Fibroblast of pulmonary artery (primary cell): Measurements from ENCODE around the gene RSPRY1.
A peak's percentile ranks its signal among the peaks of the same experiment; 100 is the strongest.

Experiments used
- DNase-seq: peaks from one replicate; pipeline ENCODE4 v3.0.0-alpha.2; 2010; ENCODE audit warnings: low read depth
- H3K4me3 ChIP-seq: replicated peaks from 2 replicates; pipeline ENCODE4 v1.5.1; 2011; ENCODE audit warnings: low read depth, mild to moderate bottlenecking, control low read depth, low read length, moderate library complexity
- TF ChIP-seq, protein P1 (sequence below): IDR thresholded peaks from 2 replicates; pipeline ENCODE4 v1.5.1; 2011; ENCODE audit warnings: mild to moderate bottlenecking, control low read depth, low read length, inconsistent platforms; ENCODE audit errors: missing control alignments

RSPRY1 gene

DNA sequence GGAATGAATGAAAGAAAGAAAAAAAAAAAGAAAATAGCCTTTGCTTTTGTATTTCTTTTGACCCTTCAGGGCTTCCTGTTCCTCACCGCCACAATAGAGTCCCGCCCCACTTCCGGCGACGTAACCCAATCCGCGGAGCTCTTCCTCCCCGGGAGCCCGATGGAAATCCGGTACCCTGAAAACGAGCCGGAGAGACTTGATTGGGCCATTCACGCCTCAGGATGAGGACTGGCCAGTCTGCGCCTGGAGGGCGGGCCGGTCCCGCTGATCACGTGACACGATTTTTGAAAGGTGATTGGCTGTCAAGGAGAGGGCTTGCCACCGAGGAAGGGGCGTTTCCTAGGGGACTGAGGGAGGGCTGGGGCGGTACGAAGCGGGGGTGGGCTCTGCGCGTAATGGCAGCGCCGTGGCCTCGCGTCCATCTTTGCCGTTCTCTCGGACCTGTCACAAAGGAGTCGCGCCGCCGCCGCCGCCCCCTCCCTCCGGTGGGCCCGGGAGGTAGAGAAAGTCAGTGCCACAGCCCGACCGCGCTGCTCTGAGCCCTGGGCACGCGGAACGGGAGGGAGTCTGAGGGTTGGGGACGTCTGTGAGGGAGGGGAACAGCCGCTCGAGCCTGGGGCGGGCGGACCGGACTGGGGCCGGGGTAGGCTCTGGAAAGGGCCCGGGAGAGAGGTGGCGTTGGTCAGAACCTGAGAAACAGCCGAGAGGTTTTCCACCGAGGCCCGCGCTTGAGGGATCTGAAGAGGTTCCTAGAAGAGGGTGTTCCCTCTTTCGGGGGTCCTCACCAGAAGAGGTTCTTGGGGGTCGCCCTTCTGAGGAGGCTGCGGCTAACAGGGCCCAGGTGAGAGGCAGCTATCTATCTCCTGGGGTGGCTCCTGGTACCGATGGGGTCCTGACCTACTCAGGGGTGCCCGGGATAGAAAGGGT, at the start of gene RSPRY1, which contains the start of gene PSME3IP1:
Gene RSPRY1 (plus strand): TSS at position 385 of the 927 bp plus-strand sequence. CDS start 18,330 bp downstream, outside the sequence.
Gene PSME3IP1 (minus strand): TSS at position 95 of the 927 bp plus-strand sequence. CDS start 12,185 bp downstream, outside the sequence.
- peak within 1 kb of the TSS; percentile 70 for H3K4me3 ChIP-seq
- TF ChIP-seq, protein P1, sequence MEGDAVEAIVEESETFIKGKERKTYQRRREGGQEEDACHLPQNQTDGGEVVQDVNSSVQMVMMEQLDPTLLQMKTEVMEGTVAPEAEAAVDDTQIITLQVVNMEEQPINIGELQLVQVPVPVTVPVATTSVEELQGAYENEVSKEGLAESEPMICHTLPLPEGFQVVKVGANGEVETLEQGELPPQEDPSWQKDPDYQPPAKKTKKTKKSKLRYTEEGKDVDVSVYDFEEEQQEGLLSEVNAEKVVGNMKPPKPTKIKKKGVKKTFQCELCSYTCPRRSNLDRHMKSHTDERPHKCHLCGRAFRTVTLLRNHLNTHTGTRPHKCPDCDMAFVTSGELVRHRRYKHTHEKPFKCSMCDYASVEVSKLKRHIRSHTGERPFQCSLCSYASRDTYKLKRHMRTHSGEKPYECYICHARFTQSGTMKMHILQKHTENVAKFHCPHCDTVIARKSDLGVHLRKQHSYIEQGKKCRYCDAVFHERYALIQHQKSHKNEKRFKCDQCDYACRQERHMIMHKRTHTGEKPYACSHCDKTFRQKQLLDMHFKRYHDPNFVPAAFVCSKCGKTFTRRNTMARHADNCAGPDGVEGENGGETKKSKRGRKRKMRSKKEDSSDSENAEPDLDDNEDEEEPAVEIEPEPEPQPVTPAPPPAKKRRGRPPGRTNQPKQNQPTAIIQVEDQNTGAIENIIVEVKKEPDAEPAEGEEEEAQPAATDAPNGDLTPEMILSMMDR = no peak
- peak; percentile 100 for DNase-seq

DNA sequence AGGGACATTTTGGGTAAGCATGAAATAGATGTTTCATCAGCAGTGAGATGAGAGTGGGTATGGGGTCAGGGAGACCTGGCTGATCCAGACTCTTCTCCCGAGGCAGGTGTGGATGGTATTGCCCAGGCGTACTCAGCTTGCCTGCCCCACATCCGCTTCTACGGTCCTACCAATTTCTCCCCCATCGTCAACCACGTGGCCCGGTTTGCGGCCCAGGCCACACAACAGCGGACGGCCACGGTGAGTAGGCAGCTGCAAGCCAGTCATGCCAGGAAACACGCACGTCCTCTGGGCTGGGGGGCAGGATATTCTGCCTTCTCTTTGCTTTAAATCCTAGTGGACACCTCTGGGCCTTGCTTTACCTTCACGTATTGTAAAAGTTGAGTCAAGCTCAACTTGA, 49.1 kb upstream of the RSPRY1 start:
- H3K4me3 ChIP-seq = no peak overlapping the region
- TF ChIP-seq, protein P1 = no peak
- no peak for DNase-seq

DNA sequence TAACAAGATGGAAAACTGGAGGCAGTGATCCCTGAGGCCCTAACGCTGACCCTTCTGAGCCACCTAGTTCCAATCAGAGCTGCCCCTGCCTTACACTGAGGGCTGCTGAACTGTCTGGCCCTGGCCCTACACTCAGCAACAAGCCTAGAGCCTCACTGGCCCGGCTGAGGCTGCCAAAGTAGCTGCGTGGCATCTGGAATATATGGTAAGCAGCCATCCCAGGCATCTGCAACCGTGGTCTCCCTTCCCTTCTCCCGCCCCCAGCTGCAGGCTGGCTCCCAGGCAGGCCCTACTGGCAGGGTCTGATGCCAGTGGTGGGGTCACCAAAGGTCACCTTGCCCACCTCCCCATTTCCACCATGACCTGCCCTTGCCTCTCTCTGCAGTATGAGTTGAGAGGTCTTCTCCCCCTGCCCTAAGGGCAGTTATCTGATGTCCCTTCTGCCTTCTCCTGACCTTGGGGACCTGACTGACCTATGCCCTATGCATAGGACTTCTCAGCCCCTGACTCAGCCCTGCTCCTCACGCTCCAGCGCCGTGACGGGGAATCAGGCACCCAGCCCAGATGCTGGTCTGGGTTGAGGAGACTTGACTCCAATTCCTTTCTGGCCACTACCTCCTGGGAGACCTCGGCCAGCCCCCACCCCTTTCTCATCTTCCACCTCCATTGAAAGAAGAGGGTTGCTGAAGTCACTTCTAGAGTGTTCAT, 48.4 kb upstream of the RSPRY1 start:
- no peak for DNase-seq
- no peak overlapping the region for H3K4me3 ChIP-seq
- TF ChIP-seq, protein P1 = no peak

DNA sequence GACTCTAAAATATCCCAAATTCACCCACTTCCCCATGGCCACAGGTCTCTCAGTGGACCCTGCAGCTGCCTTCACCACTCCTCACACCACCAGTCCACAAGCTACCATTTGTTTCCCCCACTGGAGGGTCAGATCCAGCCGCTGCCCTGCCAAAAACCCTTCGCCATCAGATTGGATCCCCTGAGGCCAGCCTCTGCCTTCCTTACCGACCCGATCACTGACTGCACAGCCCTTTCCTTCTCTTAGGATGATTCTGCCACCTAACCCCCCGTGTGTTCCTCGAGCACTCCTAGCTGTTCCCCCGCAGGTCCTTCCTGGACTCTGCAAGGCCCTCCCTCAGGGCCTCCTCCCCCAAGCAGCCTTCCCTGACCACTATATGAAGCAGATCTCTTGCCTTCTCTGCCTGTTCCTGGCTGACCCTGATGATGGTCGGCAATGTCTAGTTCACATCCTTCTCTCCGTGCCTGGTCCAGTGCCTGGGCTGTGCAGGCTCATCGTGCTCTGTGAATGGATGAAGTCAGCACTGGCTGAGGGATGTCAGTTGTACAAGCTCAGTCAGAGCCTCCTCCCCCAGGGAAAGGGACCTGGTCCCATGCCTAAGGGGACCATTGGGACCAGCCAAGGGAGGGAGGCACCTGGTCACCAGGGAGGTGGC, 47.7 kb upstream of the RSPRY1 start:
- TF ChIP-seq, protein P1 = no peak
- DNase-seq = no peak
- H3K4me3 ChIP-seq = no peak overlapping the region

DNA sequence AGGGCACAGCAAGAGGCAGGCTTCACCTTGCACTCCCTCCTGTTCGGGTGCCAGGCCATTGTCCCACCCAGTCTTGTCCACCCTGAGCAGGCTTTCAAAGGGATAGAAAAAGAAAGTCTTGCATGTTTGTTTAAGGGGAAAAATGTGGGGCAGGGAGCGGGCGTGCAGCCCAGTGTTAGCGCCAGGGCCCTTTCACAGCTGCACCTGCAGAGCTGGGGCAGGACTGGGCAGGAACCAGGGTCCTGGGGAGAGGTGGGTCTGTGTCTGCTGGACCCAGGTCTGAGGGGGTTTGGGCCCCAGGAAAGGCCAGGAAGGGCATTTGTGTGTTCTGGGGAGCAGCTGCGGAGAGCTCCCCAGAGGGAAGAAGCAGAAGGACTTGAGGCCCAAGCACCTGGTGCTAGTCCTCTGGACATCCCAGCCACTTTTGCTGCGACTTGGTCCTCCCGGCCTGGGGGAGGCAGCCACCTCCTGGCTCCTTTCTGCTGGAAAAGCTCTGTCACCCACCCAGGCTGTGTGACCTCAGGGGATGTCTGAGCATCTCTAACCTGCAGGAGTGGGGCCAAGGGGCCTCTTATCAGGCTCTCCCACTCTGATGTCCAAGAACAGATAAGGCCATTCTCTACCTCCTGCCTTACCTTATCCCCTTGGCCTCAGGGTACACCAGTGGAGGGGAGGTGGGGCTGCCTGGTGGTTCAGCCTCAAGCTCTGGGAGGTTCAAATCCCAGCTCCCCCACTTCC, 45.0 kb upstream of the RSPRY1 start:
- DNase-seq = no peak
- H3K4me3 ChIP-seq = no peak overlapping the region
- TF ChIP-seq, protein P1 = no peak
